GM19328 (cell line): ENCODE measurements around the gene PFKP.

Experiments
- ATAC-seq: cut with Tn5 transposase; IDR thresholded peaks from one replicate; pipeline ENCODE4 v1.9.1; 2021; ENCODE audit warnings: mild to moderate bottlenecking, moderate library complexity; ENCODE audit not compliant: unreplicated experiment

PFKP gene

DNA sequence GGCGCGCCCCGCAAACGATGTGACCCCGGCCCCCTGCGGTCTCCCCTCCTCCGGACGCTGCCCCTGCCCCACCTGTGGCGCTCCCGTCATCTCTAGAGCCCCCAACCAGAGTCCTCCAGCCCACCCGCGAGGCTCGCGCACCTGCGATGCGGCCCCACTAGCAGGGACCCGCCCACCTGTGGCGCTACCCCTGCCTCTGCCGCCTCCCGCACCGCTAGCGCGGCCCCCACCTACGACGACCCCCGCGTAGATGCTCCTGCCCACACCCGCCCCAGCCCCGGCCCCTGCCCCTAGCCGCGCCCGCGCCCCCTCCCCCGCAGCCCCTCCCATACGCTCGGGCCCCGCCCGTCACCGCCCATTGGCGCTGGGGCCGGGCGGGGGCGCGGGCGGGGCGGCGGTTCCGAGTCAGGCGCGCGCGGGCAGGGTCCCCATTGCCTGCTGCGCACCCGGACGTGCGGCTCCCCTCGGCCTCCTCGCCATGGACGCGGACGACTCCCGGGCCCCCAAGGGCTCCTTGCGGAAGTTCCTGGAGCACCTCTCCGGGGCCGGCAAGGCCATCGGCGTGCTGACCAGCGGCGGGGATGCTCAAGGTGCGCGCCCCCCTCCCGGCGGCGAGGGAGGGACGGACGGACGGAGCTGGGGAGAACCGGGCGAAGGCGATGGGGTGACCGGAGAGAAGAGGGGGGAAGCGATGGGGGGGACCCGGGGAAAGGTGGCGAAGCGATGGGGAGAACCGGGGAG is at the start of gene PFKP:
Gene PFKP (plus strand): TSS at position 431 of the 741 bp plus-strand sequence. CDS start 48 bp downstream, at position 479.
- peak; percentile 46 for ATAC-seq

DNA sequence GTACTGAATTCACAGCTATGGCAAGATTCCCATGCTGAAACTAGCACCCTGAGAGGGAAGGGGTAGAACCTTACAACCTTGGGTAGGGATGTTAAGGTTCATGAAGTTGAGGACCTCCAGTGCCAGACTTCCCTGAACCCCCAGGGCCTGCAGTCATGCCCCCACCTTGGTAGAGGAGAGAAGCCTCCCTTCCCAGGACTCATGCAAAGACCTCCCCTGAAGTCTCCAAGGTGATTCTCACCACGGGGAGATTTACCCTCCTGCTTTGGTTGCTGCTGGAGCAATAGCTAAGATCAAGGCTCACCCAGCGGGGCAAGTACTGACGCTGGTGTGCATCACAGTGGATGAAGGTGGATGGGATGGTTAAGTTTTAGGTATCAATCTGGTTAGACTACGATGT is 49.1 kb upstream of the PFKP start:
- no peak for ATAC-seq

GRCh38 chr10:3020311-3020710 is 47.0 kb upstream of the PFKP start:
- ATAC-seq = no peak

DNA sequence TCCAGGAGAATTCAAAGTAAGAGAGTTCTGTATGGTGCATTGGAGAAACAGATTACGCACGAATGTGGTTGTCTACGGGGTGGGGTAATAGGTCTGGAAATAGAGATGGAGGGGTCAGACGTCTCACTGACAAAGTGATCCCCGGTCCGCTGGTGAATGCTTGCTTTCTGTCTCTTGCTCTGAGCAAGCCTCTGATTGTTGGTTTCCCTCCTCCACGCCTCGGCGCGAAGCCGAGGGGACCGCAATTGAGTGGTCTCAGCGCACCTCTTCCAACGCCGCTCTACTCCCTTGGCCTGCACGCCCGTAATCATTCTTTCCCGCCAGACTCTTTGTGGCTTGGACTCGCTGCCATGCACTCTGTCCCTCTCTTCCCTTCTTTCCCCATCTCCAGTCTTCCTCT is 46.5 kb upstream of the PFKP start:
- ATAC-seq = no peak

DNA sequence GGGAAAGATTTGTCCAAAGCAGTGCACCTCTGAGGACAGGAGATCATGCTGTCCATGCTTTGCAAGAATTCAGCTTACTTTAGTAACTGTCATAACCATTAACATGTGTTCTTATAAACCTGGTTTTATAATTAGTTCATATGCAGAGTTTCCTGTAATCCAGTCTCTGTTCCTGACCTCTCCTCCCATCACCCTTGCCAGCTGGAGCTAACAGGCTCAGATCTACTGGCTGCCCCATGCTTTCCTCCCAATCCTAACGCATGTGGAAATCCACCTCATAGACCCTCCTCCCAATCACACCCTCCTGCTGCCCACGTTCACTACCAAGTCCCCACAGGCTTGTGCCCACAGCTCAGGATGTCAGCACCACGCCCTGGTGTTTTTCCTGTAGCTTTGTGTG is 45.3 kb upstream of the PFKP start:
- no peak for ATAC-seq

GRCh38 chr10:3023892-3024291 is 43.5 kb upstream of the PFKP start:
- no peak for ATAC-seq

DNA sequence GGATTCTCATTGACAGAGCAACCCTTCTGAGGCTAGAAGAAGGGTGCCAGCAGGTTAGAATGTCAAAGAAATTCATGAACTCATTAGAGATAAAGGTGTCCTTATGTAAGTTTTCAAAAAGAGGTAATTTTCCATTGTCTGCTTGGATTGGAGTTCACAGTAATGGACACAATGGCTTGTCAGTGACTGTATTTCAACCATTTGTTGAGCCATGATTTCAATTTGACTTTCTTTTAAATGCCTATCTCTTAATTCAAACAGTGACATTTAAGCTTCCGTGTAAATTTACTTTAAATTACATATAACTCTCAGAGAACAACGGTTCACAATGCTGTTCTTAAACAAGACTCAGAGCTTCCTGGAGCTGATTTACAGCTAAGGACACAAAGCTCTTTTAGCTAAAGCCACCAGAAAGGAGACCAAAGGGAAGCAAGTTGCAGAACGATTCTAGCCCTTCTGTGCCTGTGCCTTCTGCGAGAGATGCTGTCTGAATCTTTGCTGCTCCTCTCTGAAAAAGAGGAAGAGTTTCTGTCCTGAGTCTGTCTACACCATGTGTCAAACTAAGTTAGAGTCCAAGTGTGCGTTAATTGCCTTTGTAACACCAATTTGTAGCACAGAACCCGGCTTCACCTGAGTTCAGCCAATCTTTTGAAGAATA is 42.2 kb upstream of the PFKP start:
- no peak for ATAC-seq

GRCh38 chr10:3027866-3028265 is 39.5 kb upstream of the PFKP start:
- ATAC-seq = no peak

- ATAC-seq = no peak
These were observed 38.9 kb upstream of the PFKP start for GRCh38 chr10:3028441-3028840.

- ATAC-seq = no peak
These were observed 36.6 kb upstream of the PFKP start for GRCh38 chr10:3030765-3031164.

DNA sequence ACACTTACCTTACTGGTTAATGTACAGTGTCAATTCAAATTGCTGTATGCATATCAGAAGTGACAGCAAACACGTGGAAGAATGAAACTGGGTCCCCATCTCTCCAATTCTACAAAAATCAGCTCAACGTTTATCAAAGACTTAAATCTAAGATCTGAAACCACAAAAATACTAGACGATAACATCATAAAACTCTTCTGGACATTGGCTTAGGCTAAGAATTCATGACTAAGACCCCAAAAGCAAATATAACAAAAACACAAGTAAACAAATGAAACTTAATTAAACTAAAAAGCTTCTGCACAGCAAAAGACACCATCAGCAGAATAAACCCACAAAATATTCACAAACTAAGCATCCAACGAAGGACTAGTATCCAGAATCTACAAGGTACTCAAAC is 35.9 kb upstream of the PFKP start:
- ATAC-seq = no peak

DNA sequence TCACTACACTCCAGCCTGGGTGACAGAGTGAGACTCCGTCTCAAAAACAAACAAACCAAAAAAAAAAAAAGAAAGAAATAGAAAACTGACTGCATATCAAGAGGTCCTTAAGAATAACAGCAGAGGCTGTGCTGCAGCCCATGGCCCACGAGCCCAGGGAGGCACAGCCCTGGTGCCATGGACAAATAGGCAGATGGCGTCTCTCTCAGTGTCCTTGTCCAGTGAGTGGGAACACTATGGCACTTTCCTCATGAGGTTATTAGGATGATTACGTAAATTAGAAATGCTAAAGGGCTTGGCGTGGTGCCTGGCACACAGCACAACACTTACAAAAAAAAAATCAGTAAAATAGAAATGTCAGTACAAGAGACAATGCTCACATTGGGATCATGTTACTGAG is 33.4 kb upstream of the PFKP start:
- no peak for ATAC-seq

DNA sequence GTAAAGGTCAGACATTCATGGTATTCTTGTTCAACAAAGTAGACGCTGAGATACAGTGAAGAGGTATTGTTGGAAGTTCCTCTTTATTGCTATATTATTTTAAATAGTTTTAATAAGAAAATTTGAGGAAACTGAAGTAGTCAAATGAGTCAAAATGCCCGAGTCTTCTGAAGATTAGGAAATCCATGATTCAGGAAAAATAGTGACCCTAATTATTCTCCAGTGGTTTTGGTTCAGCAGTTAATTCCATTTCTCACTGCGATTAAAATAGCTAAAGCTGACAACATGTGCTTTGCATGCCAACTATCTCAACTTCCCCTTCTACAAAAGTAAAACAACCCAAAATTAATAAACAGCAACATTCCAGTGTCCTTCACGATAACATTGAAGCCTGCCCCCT is 32.7 kb upstream of the PFKP start:
- ATAC-seq = no peak

GRCh38 chr10:3036155-3037021 is 31.0 kb upstream of the PFKP start:
- peak; percentile 94 for ATAC-seq

GRCh38 chr10:3037182-3037581 is 30.2 kb upstream of the PFKP start:
- no peak for ATAC-seq

DNA sequence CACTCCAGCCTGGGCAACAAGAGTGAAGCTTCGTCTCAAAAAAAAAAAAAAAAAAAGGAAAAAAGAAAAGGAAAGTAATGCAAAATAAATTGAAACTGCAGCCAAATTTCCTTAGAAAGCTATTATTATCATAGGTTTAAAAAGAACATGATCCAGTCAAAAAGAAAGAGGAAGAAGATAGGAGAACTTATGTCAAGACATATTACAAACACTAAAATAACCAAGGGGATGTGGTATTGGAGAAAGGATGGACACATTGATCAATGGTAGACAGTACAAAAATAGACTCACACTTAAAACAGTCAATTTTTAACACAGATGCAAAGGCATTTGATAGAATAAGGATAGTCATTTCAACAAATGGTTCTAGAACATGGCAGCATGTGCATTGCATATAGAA is 27.3 kb upstream of the PFKP start:
- no peak for ATAC-seq

DNA sequence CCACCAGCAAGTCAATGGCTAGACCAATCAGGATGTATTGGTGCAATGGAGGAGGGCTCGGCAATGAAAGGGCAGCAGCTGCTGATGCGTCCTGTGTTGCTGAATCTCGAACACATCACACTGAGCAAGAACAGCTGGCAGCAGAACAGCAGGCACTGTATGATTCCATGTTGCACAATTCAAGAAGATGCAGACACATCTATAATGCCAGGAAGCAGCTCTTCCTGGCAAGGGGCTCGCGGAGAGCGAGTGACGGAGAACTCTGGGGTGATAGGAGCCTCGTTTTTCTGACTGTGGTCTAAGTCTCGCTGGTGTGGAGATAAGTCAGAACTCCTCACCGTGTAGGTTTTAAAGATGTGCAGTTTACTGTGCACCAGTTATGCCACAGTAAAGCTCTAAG is 24.8 kb upstream of the PFKP start:
- no peak for ATAC-seq

GRCh38 chr10:3043512-3044368 is 23.6 kb upstream of the PFKP start:
- peak; percentile 70 for ATAC-seq

GRCh38 chr10:3045471-3046209 is 21.7 kb upstream of the PFKP start:
- ATAC-seq = no peak

- ATAC-seq = no peak
These were observed 21.1 kb upstream of the PFKP start for GRCh38 chr10:3046210-3046779.
